HEK293T (cell line): ENCODE data around the gene CUEDC1.

Experiments
- ELF4 ChIP-seq: fragments of 450-650 bp; IDR thresholded peaks from 2 replicates; pipeline ENCODE4 v1.6.1; 2017; ENCODE audit warnings: antibody characterized with exemption
- SP1 ChIP-seq: fragments of 450-650 bp; IDR thresholded peaks from 2 replicates; pipeline ENCODE4 v1.6.1; 2017
- SUZ12 ChIP-seq: fragments of 450-650 bp; IDR thresholded peaks from 2 replicates; pipeline ENCODE4 v1.6.1; 2016; ENCODE audit warnings: mild to moderate bottlenecking

- TF ChIP-seq SUZ12: no peak
- no peak for TF ChIP-seq SP1
- no peak for TF ChIP-seq ELF4
Observed at GRCh38 chr17:57862694-57863667, 92.2 kb downstream of the CUEDC1 start.
